HG03558 (cell line): ENCODE measurements around the gene GPX8.
A peak's percentile ranks its signal among the peaks of the same experiment; 100 is the strongest.

Experiments
- ATAC-seq: cut with Tn5 transposase; IDR thresholded peaks from one replicate; pipeline ENCODE4 v1.9.1; 2021; ENCODE audit warnings: moderate number of reproducible peaks; ENCODE audit not compliant: unreplicated experiment; ENCODE audit errors: extremely low read depth

GPX8 gene

GRCh38 chr5:55172051-55172899, 12.3 kb downstream of the GPX8 start:
- peak; percentile 37 for ATAC-seq

DNA sequence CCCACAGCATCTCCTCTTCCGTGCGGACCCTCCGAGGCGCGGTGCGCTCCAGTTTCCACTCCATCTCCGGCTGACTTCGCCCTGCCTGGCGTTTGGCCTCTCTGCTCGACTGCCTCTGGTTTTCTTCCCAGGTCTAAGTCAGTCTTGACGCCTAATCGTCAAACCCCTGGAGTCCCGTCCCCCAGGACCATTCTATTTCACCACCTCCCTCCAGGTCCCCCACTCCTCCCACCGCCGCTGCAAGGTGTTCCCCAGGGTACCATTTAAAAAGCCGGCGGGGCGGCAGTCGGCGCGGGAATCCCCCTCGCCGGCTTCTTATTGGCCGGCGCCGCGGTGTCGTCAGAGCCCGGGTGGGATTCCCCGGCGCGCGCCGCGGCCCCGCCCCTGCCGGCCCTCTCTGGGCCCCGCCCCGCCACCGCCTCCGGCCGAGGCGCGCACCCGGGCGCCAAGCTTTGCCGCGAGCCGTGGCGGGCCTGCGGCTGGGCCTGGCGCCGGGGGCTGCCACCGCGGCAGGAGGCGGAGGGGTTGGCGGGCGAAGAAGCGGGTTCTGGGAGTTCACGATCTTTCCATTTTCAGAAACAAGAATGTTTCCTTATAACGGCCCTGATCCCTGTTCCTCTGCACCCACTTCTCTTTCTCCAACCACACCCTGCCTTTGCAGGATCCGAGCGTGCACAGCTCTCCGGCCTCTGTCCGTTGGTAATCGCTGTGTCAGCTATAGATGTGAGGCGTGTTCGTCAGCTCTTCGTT, 13.1 kb downstream of the GPX8 start, which contains the start of gene CDC20B:
CDC20B (minus strand) TSS at position 241 of the 750 bp plus-strand sequence; CDS start at position 64, 177 bp downstream.
- peak; percentile 44 for ATAC-seq

DNA sequence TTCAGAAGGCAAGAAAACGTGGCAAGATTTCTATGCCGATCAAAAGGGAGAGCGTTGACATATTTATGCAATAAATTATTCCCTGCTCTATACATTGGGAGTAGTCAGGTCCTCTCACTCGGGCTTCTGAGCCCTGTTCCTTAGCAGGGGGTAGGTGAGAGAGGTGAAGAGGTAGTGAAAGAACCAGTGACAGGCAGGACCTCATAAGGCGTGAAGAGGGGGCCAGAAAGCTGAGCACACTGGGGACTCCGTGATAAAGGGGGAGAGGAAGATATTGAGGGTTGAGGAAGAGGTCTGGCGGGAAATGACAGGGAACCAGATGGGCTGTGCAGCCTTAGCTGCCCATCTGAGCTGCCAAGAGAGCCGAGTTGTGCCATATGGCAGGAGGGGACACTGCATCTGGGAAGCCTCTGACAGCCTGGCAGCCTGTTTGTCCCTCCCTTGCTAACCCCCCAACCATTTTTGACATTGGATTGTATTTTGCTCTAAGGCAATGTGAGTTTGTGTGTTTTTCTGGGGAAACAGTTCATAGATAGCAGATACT, 13.8 kb downstream of the GPX8 start:
- ATAC-seq: no peak

- no peak for ATAC-seq
These were observed 15.8 kb downstream of the GPX8 start for GRCh38 chr5:55175781-55176175.

GRCh38 chr5:55176176-55176818, 16.3 kb downstream of the GPX8 start:
- ATAC-seq: no peak

GRCh38 chr5:55177078-55177477, 17.1 kb downstream of the GPX8 start:
- no peak for ATAC-seq

- no peak for ATAC-seq
These were observed 20.0 kb downstream of the GPX8 start for GRCh38 chr5:55180016-55180415.

DNA sequence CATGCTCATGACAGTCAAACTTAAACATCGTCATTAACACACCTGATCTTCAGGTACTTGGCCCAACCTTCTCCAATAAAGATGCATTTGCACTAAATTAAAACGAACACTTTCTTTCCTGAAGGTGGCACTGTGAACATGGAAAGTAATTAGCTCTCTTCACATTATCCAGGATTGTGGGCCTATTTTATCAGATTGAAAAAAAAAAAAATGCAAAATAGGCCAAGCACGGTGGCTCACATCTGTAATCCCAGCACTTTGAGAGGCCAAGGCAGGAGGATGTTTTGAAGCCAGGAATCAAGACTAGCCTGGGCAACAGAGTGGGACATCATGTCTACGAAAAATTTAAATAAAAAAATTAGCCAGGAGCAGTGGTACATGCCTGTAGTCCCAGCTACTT, 27.4 kb downstream of the GPX8 start:
- ATAC-seq: no peak

DNA sequence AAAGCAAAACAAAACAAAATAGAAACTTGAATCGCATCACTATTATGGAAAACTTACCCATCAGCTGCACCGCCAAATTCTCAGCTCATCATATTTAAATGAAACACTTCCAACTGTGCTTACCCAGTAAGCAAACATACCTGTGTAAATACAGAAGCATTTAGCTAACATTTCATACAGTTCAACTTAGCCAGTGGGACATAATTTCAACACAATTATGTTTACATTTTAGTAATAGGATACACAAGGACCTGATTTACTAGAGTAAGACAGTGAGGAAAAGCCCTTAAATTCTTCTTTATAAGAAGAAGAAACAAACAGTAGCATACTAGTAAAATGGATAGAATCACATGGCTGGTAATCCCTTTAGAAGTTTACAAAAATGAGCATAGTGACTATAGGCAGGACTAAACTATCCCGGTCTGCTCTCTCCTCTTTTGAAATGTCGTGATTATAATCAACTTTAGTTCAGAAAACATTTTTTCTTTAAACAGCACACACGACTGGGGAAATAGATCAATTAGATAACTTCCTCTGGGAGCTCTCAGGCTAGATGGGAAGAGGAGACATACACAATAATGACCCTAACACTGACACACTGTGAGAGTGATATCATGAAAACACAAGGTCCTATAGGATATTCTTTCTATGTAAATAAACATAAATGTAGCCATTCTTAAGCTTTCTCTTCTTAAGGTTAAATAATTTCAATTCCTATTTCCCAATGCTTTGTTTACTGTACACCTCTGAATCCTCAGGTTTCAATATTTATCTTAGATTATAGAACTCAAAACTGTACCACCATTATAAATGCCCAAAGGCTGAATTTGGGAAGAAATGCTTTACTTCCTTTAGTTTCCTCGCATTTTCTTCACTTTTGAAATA, 28.9 kb downstream of the GPX8 start:
- ATAC-seq: no peak

- no peak for ATAC-seq
These were observed 31.2 kb downstream of the GPX8 start for GRCh38 chr5:55191165-55191564.

GRCh38 chr5:55205001-55205400, 45.0 kb downstream of the GPX8 start:
- no peak for ATAC-seq

GRCh38 chr5:55211184-55211874, 51.4 kb downstream of the GPX8 start:
- no peak for ATAC-seq
